ENCODE measurements around the gene AVL9. TPM values are rescaled to one million over a fixed set of nuclear protein-coding genes. Genes with fewer than 3 reads are reported as not detected.
"Not testable (repeated sequence)": the region's sequence is repeated elsewhere in the genome, so short reads cannot be mapped to it uniquely, and the experiment has no call there.

The AVL9 gene
- total RNA-seq, 1 donor from 2014 or later = 49.1 TPM

GRCh38 chr7:32594965-32595490, 99.7 kb downstream of the AVL9 start:
- no peak for DNase-seq
- H3K4me1 Mint-ChIP-seq = no peaks in the 10 kb centered on the region
- no peaks in the 10 kb centered on the region for H3K9me3 Mint-ChIP-seq
- H3K4me3 Mint-ChIP-seq = no peak overlapping the region
- H3K27me3 Mint-ChIP-seq = peaks cover 8% of the 10 kb centered on the region
- intact Hi-C loops (cut with micrococcal nuclease) = no loop called here
- no peak overlapping the region for H3K27ac Mint-ChIP-seq
- H3K36me3 Mint-ChIP-seq (ENCODE audit: low read depth) = no peaks in the 10 kb centered on the region

- H3K4me3 Mint-ChIP-seq; H3K27ac Mint-ChIP-seq; H3K36me3 Mint-ChIP-seq (ENCODE audit: low read depth); intact Hi-C loops (cut with micrococcal nuclease); H3K4me1 Mint-ChIP-seq; DNase-seq; H3K9me3 Mint-ChIP-seq; H3K27me3 Mint-ChIP-seq: not testable (repeated sequence)
Observed at GRCh38 chr7:32601196-32601595, 105.9 kb downstream of the AVL9 start.

GRCh38 chr7:32602470-32602869, 107.2 kb downstream of the AVL9 start:
- Mint-ChIP-seq H3K27ac (no peak overlapping the region), H3K36me3 (ENCODE audit: low read depth) (no peaks in the 10 kb centered on the region), H3K4me3 (no peak overlapping the region), H3K27me3 (peaks cover 8% of the 10 kb centered on the region), H3K4me1 (no peaks in the 10 kb centered on the region), H3K9me3 (peaks cover 8% of the 10 kb centered on the region)
- intact Hi-C loops (cut with micrococcal nuclease) = no loop called here
- DNase-seq = no peak

GRCh38 chr7:32603492-32603891, 108.2 kb downstream of the AVL9 start:
- DNase-seq; H3K27me3 Mint-ChIP-seq; H3K9me3 Mint-ChIP-seq; H3K27ac Mint-ChIP-seq; intact Hi-C loops (cut with micrococcal nuclease); H3K36me3 Mint-ChIP-seq (ENCODE audit: low read depth); H3K4me3 Mint-ChIP-seq; H3K4me1 Mint-ChIP-seq: not testable (repeated sequence)

GRCh38 chr7:32604047-32604446, 108.8 kb downstream of the AVL9 start:
- intact Hi-C loops (cut with micrococcal nuclease); H3K9me3 Mint-ChIP-seq; H3K4me3 Mint-ChIP-seq; DNase-seq; H3K27me3 Mint-ChIP-seq; H3K27ac Mint-ChIP-seq; H3K4me1 Mint-ChIP-seq; H3K36me3 Mint-ChIP-seq (ENCODE audit: low read depth): not testable (repeated sequence)

GRCh38 chr7:32605032-32605431, 109.7 kb downstream of the AVL9 start:
- H3K27me3 Mint-ChIP-seq = no peaks in the 10 kb centered on the region
- DNase-seq = no peak
- no peaks in the 10 kb centered on the region for H3K36me3 Mint-ChIP-seq (ENCODE audit: low read depth)
- H3K4me1 Mint-ChIP-seq = no peaks in the 10 kb centered on the region
- no peak overlapping the region for H3K4me3 Mint-ChIP-seq
- peaks cover 8% of the 10 kb centered on the region for H3K9me3 Mint-ChIP-seq
- H3K27ac Mint-ChIP-seq = no peak overlapping the region
- intact Hi-C loops (cut with micrococcal nuclease) = no loop called here

GRCh38 chr7:32609463-32609862, 114.2 kb downstream of the AVL9 start:
- intact Hi-C loops (cut with micrococcal nuclease) = no loop called here
- Mint-ChIP-seq H3K36me3 (ENCODE audit: low read depth) (no peaks in the 10 kb centered on the region), H3K27ac (no peak overlapping the region), H3K4me1 (no peaks in the 10 kb centered on the region), H3K4me3 (no peak overlapping the region), H3K9me3 (peaks cover 4% of the 10 kb centered on the region), H3K27me3 (no peaks in the 10 kb centered on the region)
- DNase-seq = no peak

GRCh38 chr7:32611201-32612099, 116.2 kb downstream of the AVL9 start:
- no peaks in the 10 kb centered on the region for H3K36me3 Mint-ChIP-seq (ENCODE audit: low read depth)
- no peaks in the 10 kb centered on the region for H3K4me1 Mint-ChIP-seq
- H3K27ac Mint-ChIP-seq = no peak overlapping the region
- no peak overlapping the region for H3K4me3 Mint-ChIP-seq
- H3K27me3 Mint-ChIP-seq = no peaks in the 10 kb centered on the region
- intact Hi-C loops (cut with micrococcal nuclease) = no loop called here
- DNase-seq = no peak
- no peaks in the 10 kb centered on the region for H3K9me3 Mint-ChIP-seq

- H3K27me3 Mint-ChIP-seq = peaks cover 12% of the 10 kb centered on the region
- no peak overlapping the region for H3K27ac Mint-ChIP-seq
- H3K36me3 Mint-ChIP-seq (ENCODE audit: low read depth) = no peaks in the 10 kb centered on the region
- no peak for DNase-seq
- H3K4me1 Mint-ChIP-seq = peaks cover 3% of the 10 kb centered on the region
- intact Hi-C loops (cut with micrococcal nuclease) = no loop called here
- no peaks in the 10 kb centered on the region for H3K9me3 Mint-ChIP-seq
- H3K4me3 Mint-ChIP-seq = no peak overlapping the region
Observed at GRCh38 chr7:32616625-32617024, 121.3 kb downstream of the AVL9 start.

GRCh38 chr7:32618470-32618869, 123.2 kb downstream of the AVL9 start:
- no peak for DNase-seq
- Mint-ChIP-seq H3K36me3 (ENCODE audit: low read depth) (no peaks in the 10 kb centered on the region), H3K27ac (no peak overlapping the region), H3K9me3 (no peaks in the 10 kb centered on the region), H3K4me3 (no peak overlapping the region), H3K27me3 (peaks cover 16% of the 10 kb centered on the region), H3K4me1 (peaks cover 3% of the 10 kb centered on the region)
- intact Hi-C loops (cut with micrococcal nuclease) = no loop called here

GRCh38 chr7:32618987-32619386, 123.7 kb downstream of the AVL9 start:
- Mint-ChIP-seq H3K4me3 (no peak overlapping the region), H3K27ac (no peak overlapping the region), H3K9me3 (no peaks in the 10 kb centered on the region), H3K27me3 (peaks cover 17% of the 10 kb centered on the region), H3K36me3 (ENCODE audit: low read depth) (no peaks in the 10 kb centered on the region), H3K4me1 (peaks cover 3% of the 10 kb centered on the region)
- intact Hi-C loops (cut with micrococcal nuclease) = no loop called here
- DNase-seq = no peak

GRCh38 chr7:32619416-32619815, 124.1 kb downstream of the AVL9 start:
- DNase-seq; H3K4me3 Mint-ChIP-seq; H3K9me3 Mint-ChIP-seq; intact Hi-C loops (cut with micrococcal nuclease); H3K4me1 Mint-ChIP-seq; H3K27ac Mint-ChIP-seq; H3K36me3 Mint-ChIP-seq (ENCODE audit: low read depth): not testable (repeated sequence)
- H3K27me3 Mint-ChIP-seq = peaks cover 19% of the 10 kb centered on the region

GRCh38 chr7:32631021-32631420, 135.7 kb downstream of the AVL9 start:
- Mint-ChIP-seq H3K9me3 (no peaks in the 10 kb centered on the region), H3K27ac (no peak overlapping the region), H3K36me3 (ENCODE audit: low read depth) (no peaks in the 10 kb centered on the region), H3K27me3 (no peaks in the 10 kb centered on the region), H3K4me1 (no peaks in the 10 kb centered on the region), H3K4me3 (no peak overlapping the region)
- intact Hi-C loops (cut with micrococcal nuclease) = no loop called here
- no peak for DNase-seq

- H3K4me3 Mint-ChIP-seq; intact Hi-C loops (cut with micrococcal nuclease); H3K9me3 Mint-ChIP-seq; H3K4me1 Mint-ChIP-seq; H3K27me3 Mint-ChIP-seq; DNase-seq; H3K36me3 Mint-ChIP-seq (ENCODE audit: low read depth); H3K27ac Mint-ChIP-seq: not testable (repeated sequence)
Observed at GRCh38 chr7:32631590-32632497, 136.6 kb downstream of the AVL9 start.

All from activated CD4-positive, alpha-beta T cell treated with anti-CD3 and anti-CD28 coated beads, Interleukin-2, amount 10 ng/mL, durations not matched to agents 24 days and 14 days (primary cell).